IPS-18c (cell line): Measurements from ENCODE around the gene VAPB.
"Not testable (repeated sequence)": the region's sequence is repeated elsewhere in the genome, so short reads cannot be mapped to it uniquely, and the experiment has no call there.

Experiments
- H3K4me3 ChIP-seq: 2 replicates; pipeline ENCODE4 v1.7.0; 2013; ENCODE audit warnings: low read depth, mild to moderate bottlenecking, low read length, moderate library complexity; ENCODE audit not compliant: insufficient read depth
- H3K9me3 ChIP-seq: one replicate; pipeline ENCODE4 v1.6.1; 2013; ENCODE audit warnings: mild to moderate bottlenecking, low read length, moderate library complexity; ENCODE audit not compliant: control insufficient read depth, insufficient read depth

VAPB gene

GRCh38 chr20:58420798-58421496 is 31.9 kb downstream of the VAPB start:
- H3K4me3 ChIP-seq, result no peak overlapping the region
- no peaks in the 10 kb centered on the region for H3K9me3 ChIP-seq

DNA sequence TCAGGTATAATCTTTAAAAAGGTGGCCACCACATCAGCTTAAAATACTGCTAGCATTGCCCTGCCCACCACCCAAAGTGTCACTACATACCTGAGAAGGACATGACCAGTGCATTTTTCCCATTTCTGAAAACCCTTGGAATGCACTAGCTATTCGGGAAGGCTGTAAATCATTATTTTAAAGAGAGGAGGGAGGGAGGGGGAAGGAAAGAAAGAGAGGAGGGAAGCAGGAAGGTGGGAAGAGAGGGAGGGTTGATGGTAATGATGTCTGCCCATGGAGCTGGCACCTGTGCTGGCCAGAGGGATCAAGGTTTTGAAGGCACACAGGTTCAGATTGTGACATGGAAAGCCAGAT is 32.4 kb downstream of the VAPB start:
- Histone ChIP-seq H3K4me3 (no peak overlapping the region), H3K9me3 (no peaks in the 10 kb centered on the region)

DNA sequence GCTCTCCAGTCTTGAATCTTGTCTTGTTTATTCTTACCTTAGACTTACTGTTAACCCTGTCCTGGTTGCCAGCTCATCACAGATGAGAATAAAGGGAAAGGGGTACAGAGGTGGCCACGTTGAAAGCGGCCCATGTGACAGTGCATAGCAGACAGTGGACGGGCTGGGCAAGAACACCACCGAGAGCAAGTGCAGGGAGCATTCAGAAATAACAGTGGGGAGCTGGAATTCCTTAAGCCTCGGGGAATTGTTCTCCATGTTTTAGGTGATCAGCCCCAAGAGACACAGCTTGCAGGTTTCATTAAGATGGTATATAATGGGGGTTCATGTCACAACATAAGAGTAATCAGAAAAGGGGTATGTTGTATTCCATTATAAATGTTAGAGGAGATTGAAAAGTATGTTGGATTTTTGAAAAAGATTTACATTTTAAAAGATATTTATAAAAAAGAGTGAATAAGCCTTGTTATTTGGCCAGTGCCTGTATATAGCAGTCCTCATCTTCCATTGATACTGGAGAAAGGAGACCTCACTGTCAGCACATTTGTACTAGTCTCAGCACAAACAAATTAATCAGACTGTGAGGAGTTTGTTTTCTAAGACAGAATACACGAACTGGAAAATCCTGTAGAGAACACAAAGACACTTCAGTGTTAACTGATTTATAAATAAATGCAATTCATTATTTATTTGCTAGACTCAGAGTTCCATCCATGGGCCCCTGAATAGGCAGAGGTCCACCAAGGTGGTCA is 35.4 kb downstream of the VAPB start:
- Histone ChIP-seq H3K4me3 (no peak overlapping the region), H3K9me3 (peaks cover 5% of the 10 kb centered on the region)

GRCh38 chr20:58427571-58427970 is 38.5 kb downstream of the VAPB start:
- H3K9me3 ChIP-seq, H3K4me3 ChIP-seq: not testable (repeated sequence)

- H3K4me3 ChIP-seq, result no peak overlapping the region
- peaks cover 5% of the 10 kb centered on the region for H3K9me3 ChIP-seq
Observed at GRCh38 chr20:58428364-58428763, 39.3 kb downstream of the VAPB start.

- Histone ChIP-seq H3K4me3 (no peak overlapping the region), H3K9me3 (peaks cover 5% of the 10 kb centered on the region)
Observed at GRCh38 chr20:58429303-58429702, 40.3 kb downstream of the VAPB start.

GRCh38 chr20:58431134-58431533 is 42.1 kb downstream of the VAPB start:
- peaks cover 5% of the 10 kb centered on the region for H3K9me3 ChIP-seq
- H3K4me3 ChIP-seq, result no peak overlapping the region

DNA sequence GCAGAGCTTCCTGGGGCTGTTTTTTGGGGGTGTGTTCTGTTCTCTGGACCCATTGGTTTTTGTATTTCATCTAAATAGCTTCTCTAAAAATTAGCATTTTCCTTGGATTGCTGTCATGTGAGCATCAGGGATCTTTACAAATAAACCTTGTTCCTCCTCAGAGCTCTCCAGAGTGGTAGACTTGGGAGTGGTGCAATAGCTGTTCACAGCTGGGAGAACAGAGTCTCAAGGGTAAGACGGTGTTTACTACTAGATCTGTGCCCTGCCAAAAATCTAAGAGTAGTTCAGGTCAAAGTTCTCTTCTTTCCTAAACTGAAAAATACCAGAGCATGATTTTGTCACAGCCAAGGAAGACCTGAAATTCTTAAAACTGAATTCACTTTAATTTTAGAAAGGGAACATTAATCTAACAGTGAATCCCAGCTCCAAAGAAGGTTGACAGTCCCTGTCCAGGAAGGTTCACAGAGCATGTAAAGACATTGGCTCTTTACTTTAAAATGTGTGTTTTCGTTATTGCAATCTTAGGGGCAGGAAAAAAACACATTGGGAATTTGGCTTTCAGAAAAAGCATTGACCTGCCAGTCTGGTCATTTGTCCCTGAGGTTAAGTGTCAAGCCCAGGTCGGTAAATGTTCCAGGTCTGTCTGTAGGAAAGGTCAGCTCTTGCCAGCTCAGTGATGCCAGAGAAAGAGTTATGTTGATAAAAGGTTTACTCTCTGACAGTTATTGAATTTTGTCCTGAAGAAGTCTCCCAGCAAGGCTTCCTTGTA is 43.3 kb downstream of the VAPB start:
- H3K9me3 ChIP-seq, result peaks cover 3% of the 10 kb centered on the region
- H3K4me3 ChIP-seq, result no peak overlapping the region

GRCh38 chr20:58433029-58433647 is 44.1 kb downstream of the VAPB start:
- H3K4me3 ChIP-seq, result no peak overlapping the region

GRCh38 chr20:58433759-58434158 is 44.7 kb downstream of the VAPB start:
- Histone ChIP-seq H3K9me3 (no peaks in the 10 kb centered on the region), H3K4me3 (no peak overlapping the region)

More at GRCh38 chr20:58433029-58433647, 44.1 kb downstream of the VAPB start:
- no peaks in the 10 kb centered on the region for H3K9me3 ChIP-seq

DNA sequence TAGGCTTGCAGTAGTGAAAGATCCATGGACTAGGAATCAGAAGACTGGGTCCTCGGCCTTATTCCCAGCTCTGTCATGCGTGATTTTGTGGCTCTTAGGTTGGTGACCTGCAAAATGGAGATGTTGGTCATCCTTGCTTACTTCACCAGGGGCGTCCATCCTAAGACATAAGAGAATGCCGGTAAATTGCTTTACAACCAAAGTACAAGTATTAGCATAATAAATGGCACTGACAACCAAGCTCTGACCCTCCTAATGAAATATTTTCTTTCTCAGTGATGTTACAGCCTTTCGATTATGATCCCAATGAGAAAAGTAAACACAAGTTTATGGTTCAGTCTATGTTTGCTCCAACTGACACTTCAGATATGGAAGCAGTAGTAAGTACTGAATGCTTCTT is 45.3 kb downstream of the VAPB start:
- H3K9me3 ChIP-seq, result no peaks in the 10 kb centered on the region
- H3K4me3 ChIP-seq, result no peak overlapping the region

- Histone ChIP-seq H3K4me3 (no peak overlapping the region), H3K9me3 (no peaks in the 10 kb centered on the region)
Observed at GRCh38 chr20:58435237-58435636, 46.2 kb downstream of the VAPB start.

- Histone ChIP-seq H3K9me3 (no peaks in the 10 kb centered on the region), H3K4me3 (no peak overlapping the region)
Observed at GRCh38 chr20:58436868-58437645, 48.0 kb downstream of the VAPB start.

DNA sequence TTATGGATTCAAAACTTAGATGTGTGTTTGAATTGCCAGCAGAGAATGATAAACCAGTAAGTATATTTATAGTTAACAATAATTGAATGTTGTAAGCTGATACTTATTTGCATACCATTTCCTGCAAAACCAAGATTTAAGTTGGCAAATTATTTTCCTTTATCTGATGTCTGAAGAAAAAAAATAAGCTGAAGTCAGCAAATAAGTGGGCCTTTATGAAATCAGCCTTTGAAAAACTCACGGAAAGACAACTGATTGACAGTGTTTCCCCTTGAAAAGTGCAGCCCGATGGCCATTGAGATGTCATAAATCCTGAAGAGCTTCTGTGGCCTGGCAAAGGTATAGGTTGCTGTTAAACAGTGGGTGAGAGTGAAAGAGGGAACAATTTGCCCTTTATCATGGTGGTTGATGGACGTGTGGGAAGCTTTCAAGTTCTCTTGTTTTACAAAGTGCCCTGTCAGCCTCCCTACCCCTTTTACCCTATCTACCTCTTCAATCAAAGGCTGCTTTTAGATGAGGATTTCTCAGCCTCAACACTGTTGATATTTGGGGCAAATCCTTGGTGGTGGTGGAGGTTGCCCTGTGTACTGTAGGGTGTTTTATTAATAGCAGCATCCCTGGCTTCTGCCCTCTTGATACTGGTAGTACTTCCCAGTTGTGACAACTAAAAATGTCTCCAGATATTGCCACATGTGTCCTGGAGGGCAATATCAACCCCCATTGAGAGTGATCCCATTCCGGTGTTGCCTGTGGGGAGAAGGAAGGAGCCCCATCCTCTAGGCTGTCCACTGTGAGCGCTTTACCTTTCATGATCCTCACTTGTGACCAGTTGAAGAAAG is 50.2 kb downstream of the VAPB start:
- Histone ChIP-seq H3K4me3 (no peak overlapping the region), H3K9me3 (no peaks in the 10 kb centered on the region)

DNA sequence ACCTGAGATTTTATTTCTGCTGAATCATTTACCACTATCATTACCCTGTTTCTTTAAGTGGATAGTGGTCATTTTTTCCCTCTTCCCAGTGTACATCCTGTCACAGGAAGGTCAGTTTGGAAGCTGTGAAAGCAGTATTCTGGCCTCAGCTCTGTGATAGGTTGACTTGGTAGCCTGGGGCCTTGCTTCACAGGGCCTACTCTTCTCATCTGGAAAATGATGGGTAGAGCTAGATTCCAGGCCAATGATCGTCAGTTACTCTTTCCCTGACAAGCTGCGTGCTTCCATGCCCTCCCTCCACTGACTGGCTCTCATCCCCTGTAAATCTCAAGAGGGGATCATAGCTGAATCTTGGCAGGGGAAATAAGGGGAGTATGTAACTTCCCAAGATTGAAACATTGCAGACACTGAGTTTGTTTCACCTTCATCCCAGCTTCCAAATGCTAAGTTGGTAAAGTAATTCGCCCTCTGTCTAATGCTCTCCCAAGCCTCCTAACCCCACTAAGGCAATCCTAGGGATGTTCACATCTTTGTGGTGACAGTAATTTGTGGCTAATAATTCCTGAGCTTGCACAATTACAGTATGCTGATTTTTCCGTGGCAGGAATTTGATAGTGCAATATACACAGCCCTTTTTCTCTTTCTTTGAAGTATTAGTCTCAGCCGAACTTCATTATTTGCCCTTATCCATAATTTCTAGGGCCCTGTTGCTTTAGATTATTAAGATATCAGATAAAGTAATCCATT is 51.2 kb downstream of the VAPB start:
- no peaks in the 10 kb centered on the region for H3K9me3 ChIP-seq

DNA sequence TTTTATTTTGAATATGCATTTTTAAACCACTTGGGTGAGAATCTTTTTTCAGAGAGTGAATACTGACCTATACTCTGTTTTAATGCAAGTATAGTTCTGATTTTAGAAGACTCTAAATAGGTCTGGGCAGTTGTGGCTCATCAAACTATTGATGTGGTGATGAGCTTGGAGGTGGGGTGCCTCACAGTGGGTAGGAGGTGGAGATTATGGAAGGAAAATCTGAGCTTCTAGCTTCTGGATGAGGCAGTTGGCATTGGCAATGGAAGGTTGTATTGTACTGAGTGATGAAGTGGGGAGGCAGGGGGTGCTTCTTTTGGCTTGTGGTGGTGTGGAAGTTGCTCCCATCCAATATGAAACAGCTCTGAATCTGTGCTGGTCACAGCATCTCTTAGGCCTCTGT is 52.7 kb downstream of the VAPB start:
- no peak overlapping the region for H3K4me3 ChIP-seq
- no peaks in the 10 kb centered on the region for H3K9me3 ChIP-seq

More for the DNA sequence above, 51.2 kb downstream of the VAPB start:
- H3K4me3 ChIP-seq, result no peak overlapping the region
